GM18867 (cell line): ENCODE data around the gene SLC22A23.

ENCODE experiments used
- ATAC-seq: cut with Tn5 transposase; IDR thresholded peaks from one replicate; pipeline ENCODE4 v1.9.1; 2021; ENCODE audit warnings: mild to moderate bottlenecking, moderate library complexity; ENCODE audit not compliant: unreplicated experiment

Gene SLC22A23

GRCh38 chr6:3276174-3277167 lies 180.4 kb downstream of the SLC22A23 start:
- no peak for ATAC-seq

- ATAC-seq, result no peak
Measured at GRCh38 chr6:3273707-3274521, 182.9 kb downstream of the SLC22A23 start.

- ATAC-seq, result no peak
Measured at GRCh38 chr6:3272911-3273547, 183.8 kb downstream of the SLC22A23 start.

GRCh38 chr6:3271756-3272155 lies 185.1 kb downstream of the SLC22A23 start:
- no peak for ATAC-seq

GRCh38 chr6:3270258-3270657 lies 186.6 kb downstream of the SLC22A23 start:
- no peak for ATAC-seq

- no peak for ATAC-seq
Measured at GRCh38 chr6:3269281-3269975, 187.4 kb downstream of the SLC22A23 start.

GRCh38 chr6:3268680-3269079 lies 188.2 kb downstream of the SLC22A23 start:
- no peak for ATAC-seq

- ATAC-seq, result no peak
Measured at GRCh38 chr6:3267162-3267561, 189.7 kb downstream of the SLC22A23 start.

GRCh38 chr6:3266170-3266569 lies 190.7 kb downstream of the SLC22A23 start:
- ATAC-seq, result no peak

- no peak for ATAC-seq
Measured at GRCh38 chr6:3265671-3266070, 191.2 kb downstream of the SLC22A23 start.

GRCh38 chr6:3264356-3264755 lies 192.5 kb downstream of the SLC22A23 start:
- no peak for ATAC-seq

GRCh38 chr6:3263096-3263495 lies 193.8 kb downstream of the SLC22A23 start:
- ATAC-seq, result no peak

GRCh38 chr6:3261921-3262320 lies 194.9 kb downstream of the SLC22A23 start:
- ATAC-seq, result no peak

- no peak for ATAC-seq
Measured at GRCh38 chr6:3261518-3261820, 195.4 kb downstream of the SLC22A23 start.

GRCh38 chr6:3260772-3261517 lies 195.9 kb downstream of the SLC22A23 start:
- no peak for ATAC-seq

GRCh38 chr6:3260296-3260695 lies 196.6 kb downstream of the SLC22A23 start:
- ATAC-seq, result no peak

GRCh38 chr6:3259491-3259958 lies 197.3 kb downstream of the SLC22A23 start:
- ATAC-seq, result peak; percentile 28

- ATAC-seq, result peak; percentile 82
Measured at GRCh38 chr6:3258720-3259490, 197.9 kb downstream of the SLC22A23 start, which contains the start of gene PSMG4. PSMG4 (plus strand) TSS chr6:3258947; CDS start chr6:3259023, 76 bp downstream.

- ATAC-seq, result no peak
Measured at GRCh38 chr6:3258201-3258600, 198.6 kb downstream of the SLC22A23 start.
